BJ (cell line): ENCODE measurements around the gene DUSP28. TPM values are rescaled to one million over a fixed set of nuclear protein-coding genes. Genes with fewer than 3 reads are reported as not detected.

Experiments used
- CTCF ChIA-PET: fragments of 350-600 bp; formaldehyde crosslinking; extraction: SDS; loops from one replicate; lab custom pipeline; 2021; ENCODE audit warnings: antibody characterized with exemption, inconsistent platforms; lab: Yijun Ruan, JAX
- POLR2A ChIA-PET: fragments of 300-600 bp; sonication (Branson Sonifier 250); formaldehyde crosslinking; extraction: SDS; loops from one replicate; lab custom pipeline; 2021; ENCODE audit warnings: antibody characterized with exemption; lab: Charles Lee
- DNase-seq: peaks from one replicate; pipeline ENCODE4 v3.0.0-alpha.2; 2011; ENCODE audit warnings: low read depth
- H3K27me3 ChIP-seq: 2 replicates; pipeline ENCODE4 v1.6.0; 2011; ENCODE audit warnings: low read length; ENCODE audit not compliant: control insufficient read depth, insufficient read depth
- H3K36me3 ChIP-seq: 2 replicates; pipeline ENCODE4 v1.5.1; 2011; ENCODE audit warnings: low read length; ENCODE audit not compliant: control insufficient read depth, insufficient read depth
- H3K4me3 ChIP-seq: 2 replicates; pipeline ENCODE4 v1.5.1; 2011; ENCODE audit warnings: low read depth, mild to moderate bottlenecking, control low read depth, low read length
- polyA plus RNA-seq: library from polyadenylated mRNA; depleted of rRNA; stranded (reverse); fragments of >200 nt; gene quantifications from 2 replicates; pipeline ENCODE4 v1.2.3, GENCODE V29; 2011
- TF ChIP-seq, protein P1 (sequence below): IDR thresholded peaks from 2 replicates; pipeline ENCODE4 v1.5.1; 2011; ENCODE audit warnings: low read depth, mild to moderate bottlenecking, control low read depth, inconsistent platforms, low read length, moderate library complexity; ENCODE audit not compliant: insufficient read depth

The DUSP28 gene
- polyA plus RNA-seq, 1 experiment, result 3.1 TPM

DNA sequence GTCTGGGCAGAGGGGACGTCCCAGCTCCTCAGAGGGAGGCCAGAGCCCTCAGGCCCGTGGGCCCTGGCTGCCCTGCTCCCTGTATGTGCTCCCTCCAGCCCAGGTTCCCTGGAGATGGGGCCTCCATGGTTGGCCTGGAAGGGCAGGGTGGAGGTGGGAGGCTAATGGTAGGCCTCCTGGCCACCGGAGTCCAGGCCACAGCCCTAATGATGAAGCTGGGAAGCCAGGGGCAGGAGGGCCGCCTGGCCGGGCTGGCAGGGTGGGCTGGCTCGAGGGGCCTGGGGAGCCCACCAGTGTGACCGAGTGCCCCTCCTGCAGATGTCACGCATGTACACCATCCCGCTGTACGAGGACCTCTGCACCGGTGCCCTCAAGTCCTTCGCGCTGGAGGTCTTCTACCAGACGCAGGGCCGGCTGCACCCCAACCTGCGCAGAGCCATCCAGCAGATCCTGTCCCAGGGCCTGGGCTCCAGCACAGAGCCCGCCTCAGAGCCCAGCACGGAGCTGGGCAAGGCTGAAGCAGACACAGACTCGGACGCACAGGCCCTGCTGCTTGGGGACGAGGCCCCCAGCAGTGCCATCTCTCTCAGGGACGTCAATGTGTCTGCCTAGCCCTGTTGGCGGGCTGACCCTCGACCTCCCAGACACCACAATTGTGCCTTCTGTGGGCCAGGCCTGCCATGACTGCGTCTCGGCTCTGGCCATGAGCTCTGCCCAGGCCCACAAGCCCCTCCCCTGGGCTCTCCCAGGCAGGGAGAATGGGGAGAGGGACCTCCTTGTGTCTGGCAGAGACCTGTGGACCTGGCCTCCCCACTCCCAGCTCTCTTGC lies 17.3 kb downstream of the DUSP28 start:
- ChIA-PET CTCF (interaction anchor here (0.6 to 0.9 kb wide), 2 partner anchors 8 to 14 kb away, joined by 3 read pairs; no protein-coding TSS in a partner anchor), POLR2A (no interaction called here)
- DNase-seq, result no peak
- Histone ChIP-seq H3K27me3 (no peaks in the 10 kb centered on the region), H3K36me3 (peaks cover 30% of the 10 kb centered on the region), H3K4me3 (no peak overlapping the region)
- TF ChIP-seq, protein P1, sequence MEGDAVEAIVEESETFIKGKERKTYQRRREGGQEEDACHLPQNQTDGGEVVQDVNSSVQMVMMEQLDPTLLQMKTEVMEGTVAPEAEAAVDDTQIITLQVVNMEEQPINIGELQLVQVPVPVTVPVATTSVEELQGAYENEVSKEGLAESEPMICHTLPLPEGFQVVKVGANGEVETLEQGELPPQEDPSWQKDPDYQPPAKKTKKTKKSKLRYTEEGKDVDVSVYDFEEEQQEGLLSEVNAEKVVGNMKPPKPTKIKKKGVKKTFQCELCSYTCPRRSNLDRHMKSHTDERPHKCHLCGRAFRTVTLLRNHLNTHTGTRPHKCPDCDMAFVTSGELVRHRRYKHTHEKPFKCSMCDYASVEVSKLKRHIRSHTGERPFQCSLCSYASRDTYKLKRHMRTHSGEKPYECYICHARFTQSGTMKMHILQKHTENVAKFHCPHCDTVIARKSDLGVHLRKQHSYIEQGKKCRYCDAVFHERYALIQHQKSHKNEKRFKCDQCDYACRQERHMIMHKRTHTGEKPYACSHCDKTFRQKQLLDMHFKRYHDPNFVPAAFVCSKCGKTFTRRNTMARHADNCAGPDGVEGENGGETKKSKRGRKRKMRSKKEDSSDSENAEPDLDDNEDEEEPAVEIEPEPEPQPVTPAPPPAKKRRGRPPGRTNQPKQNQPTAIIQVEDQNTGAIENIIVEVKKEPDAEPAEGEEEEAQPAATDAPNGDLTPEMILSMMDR, result no peak

DNA sequence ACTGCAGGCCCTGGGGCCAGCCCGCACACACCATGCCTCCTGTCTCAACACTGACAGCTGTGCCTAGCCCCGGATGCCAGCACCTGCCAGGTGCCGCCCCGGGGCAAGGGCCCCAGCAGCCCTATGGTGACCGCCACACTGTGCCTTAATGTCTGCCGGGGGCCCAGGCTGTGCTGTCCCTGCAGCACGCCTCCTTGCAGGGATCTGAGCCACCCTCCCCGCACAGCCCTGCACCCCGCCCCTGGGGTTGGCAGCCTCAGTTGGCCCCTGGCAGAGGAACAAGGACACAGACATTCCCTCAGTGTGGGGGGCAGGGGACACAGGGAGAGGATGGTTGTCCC lies 17.9 kb downstream of the DUSP28 start:
- CTCF ChIA-PET, result interaction anchor here (0.9 kb wide), 1 partner anchor 15 kb away, joined by 3 read pairs; no protein-coding TSS in a partner anchor
- POLR2A ChIA-PET, result no interaction called here

DNA sequence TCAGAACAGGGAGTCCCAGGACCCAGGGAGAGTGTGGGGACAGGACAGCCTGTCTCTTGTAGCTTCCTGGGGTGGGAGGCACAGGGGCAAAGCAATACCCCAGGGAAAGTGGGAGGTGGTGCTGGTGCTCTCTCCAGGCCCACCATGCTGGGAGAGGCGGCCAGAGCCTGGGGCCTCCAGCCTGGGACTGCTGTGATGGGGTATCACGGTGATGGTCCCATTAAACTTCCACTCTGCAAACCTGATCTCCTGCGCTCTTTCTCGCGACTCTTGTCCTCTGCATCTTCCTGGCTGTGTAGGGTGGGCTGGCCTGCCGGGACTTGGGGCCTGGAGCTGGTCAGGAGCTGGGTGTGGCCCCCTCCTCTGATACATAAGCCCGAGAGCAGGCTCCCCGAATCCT lies 18.3 kb downstream of the DUSP28 start:
- Histone ChIP-seq H3K36me3 (peaks cover 30% of the 10 kb centered on the region), H3K4me3 (no peak overlapping the region), H3K27me3 (no peaks in the 10 kb centered on the region)
- ChIA-PET POLR2A (no interaction called here), CTCF (interaction anchor here (0.9 kb wide), 1 partner anchor 15 kb away, joined by 3 read pairs; no protein-coding TSS in a partner anchor)
- no peak for DNase-seq
- TF ChIP-seq, protein P1, result no peak

More for the DNA sequence above, 17.9 kb downstream of the DUSP28 start:
- no peak for DNase-seq
- Histone ChIP-seq H3K36me3 (peaks cover 30% of the 10 kb centered on the region), H3K4me3 (no peak overlapping the region), H3K27me3 (no peaks in the 10 kb centered on the region)
- TF ChIP-seq, protein P1, result no peak

- ChIA-PET CTCF (interaction anchor here (1.4 to 1.8 kb wide), 2 partner anchors 10 to 13 kb away, joined by 4 to 13 read pairs; partner anchors contain the start of gene RNPEPL1), POLR2A (no interaction called here)
- H3K36me3 ChIP-seq, result peaks cover 27% of the 10 kb centered on the region
- no peak overlapping the region for H3K4me3 ChIP-seq
- no peak for DNase-seq
- H3K27me3 ChIP-seq, result no peaks in the 10 kb centered on the region
- TF ChIP-seq, protein P1, result no peak
These were observed 19.1 kb downstream of the DUSP28 start for GRCh38 chr2:240579071-240579762.
